ENCODE data around the gene CHRM3. TPM values are rescaled to one million over a fixed set of nuclear protein-coding genes. Genes with fewer than 3 reads are reported as not detected.

CHRM3 gene
- total RNA-seq, 1 donor from 2014 or later = 0.06 TPM

DNA sequence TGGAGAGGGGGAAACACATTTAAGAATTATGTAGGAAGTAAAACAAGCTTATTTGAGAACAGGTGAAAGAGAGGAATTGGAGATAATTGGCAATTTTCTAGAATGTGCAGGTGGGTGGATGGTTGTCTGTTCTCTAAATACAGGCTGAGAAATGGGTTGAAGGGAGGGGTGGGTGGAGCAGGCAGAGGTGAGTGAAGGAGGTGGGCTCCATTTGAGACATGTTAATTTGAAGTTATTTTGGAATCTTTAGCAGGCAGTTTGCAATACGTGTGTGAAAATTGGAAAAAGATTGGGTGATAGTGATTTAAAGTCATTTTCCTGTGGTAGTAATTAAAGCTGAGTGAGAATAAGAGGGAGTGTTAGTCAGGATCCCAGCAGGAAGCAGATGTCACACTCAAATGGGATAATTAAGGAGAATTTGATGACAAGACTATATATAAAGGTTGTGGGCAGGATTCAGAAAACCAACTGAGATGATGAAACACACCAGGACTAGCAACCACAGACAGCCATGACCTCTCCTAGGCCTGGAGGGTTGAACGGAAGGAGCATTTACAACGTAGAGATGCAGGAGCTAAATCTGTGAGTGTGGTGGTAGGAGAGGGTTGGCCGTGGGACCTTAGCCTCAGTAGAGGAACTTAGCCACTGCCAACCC lies 40.6 kb downstream of the CHRM3 start:
- TF ChIP-seq, protein P1, sequence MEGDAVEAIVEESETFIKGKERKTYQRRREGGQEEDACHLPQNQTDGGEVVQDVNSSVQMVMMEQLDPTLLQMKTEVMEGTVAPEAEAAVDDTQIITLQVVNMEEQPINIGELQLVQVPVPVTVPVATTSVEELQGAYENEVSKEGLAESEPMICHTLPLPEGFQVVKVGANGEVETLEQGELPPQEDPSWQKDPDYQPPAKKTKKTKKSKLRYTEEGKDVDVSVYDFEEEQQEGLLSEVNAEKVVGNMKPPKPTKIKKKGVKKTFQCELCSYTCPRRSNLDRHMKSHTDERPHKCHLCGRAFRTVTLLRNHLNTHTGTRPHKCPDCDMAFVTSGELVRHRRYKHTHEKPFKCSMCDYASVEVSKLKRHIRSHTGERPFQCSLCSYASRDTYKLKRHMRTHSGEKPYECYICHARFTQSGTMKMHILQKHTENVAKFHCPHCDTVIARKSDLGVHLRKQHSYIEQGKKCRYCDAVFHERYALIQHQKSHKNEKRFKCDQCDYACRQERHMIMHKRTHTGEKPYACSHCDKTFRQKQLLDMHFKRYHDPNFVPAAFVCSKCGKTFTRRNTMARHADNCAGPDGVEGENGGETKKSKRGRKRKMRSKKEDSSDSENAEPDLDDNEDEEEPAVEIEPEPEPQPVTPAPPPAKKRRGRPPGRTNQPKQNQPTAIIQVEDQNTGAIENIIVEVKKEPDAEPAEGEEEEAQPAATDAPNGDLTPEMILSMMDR (conservative IDR thresholded peaks at IDR 0.05; ENCODE audit: low read depth, low read length) = no peak
- DNase-seq (ENCODE audit: low read depth) = no peak
- no peak overlapping the region for H3K4me3 ChIP-seq (ENCODE audit: low read depth, low read length)

DNA sequence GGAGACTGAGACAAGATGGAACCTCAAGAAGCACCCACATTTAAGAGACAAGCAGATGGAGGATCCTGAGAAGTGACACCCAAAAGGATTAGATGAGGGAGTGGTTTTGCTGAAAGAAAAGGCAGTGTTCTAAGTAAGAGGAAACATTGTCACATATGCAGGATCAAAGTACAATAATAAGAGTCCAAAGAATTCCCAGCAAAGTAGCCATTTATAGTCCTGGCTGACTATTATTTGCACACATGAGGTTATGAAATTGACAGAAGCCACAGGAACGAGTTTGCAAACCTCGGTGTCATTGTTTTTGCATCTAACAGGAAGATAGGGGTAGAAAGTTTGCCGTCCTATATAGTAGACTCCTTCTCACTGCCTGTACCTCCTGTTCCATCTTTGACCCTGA lies 41.3 kb downstream of the CHRM3 start:
- no peak for DNase-seq (ENCODE audit: low read depth)
- TF ChIP-seq, protein P1 (conservative IDR thresholded peaks at IDR 0.05; ENCODE audit: low read depth, low read length) = no peak

DNA sequence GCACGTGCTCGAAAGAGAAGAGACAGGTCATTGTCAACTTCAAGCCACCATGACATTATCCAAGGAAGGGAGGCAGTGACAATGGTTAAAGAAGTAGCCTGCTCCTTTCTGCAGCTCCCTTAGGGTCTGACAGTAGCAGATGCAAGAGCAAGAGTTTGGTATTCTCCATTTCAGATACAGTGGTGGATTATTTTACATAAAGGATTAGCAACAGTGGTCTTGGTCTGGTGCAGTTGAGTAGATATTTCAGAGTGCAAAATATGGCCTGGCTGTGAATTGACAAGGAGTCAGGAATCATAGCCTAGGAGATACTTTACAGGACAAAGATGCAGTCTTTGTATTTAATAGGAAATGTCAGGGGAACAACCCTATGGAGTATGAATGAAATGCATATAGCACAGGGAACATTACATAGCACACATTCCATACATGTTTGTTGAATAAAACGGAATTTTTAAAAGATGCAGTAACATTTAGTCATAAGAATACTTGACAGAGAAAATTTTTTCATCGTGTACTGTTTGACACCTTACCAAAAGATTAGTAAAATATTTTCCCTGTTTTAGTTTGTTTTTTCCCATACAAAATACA lies 41.8 kb downstream of the CHRM3 start:
- no peak overlapping the region for H3K4me3 ChIP-seq (ENCODE audit: low read depth, low read length)
- TF ChIP-seq, protein P1 (conservative IDR thresholded peaks at IDR 0.05; ENCODE audit: low read depth, low read length) = no peak
- DNase-seq (ENCODE audit: low read depth) = no peak

More for the DNA sequence above, 41.3 kb downstream of the CHRM3 start:
- no peak overlapping the region for H3K4me3 ChIP-seq (ENCODE audit: low read depth, low read length)

DNA sequence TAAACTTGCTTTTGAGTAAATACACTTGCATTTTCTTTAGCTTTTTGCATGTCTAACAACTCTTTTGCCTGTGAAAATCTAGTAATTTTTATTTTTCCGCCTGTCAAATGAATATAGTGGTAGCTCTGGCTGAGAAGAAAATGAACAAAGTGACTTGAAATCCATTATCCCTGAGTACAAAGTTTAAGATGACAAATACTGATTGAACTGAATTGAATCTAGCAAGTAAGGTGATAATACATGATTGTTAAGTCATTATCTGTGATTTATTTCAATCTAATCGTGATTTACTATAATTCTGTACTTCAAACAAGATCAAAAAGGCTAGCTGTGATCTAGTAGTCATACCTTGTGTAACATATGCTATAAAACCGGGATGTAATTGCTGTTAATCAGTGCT lies 42.8 kb downstream of the CHRM3 start:
- TF ChIP-seq, protein P1 (conservative IDR thresholded peaks at IDR 0.05; ENCODE audit: low read depth, low read length) = no peak
- H3K4me3 ChIP-seq (ENCODE audit: low read depth, low read length) = no peak overlapping the region
- no peak for DNase-seq (ENCODE audit: low read depth)

DNA sequence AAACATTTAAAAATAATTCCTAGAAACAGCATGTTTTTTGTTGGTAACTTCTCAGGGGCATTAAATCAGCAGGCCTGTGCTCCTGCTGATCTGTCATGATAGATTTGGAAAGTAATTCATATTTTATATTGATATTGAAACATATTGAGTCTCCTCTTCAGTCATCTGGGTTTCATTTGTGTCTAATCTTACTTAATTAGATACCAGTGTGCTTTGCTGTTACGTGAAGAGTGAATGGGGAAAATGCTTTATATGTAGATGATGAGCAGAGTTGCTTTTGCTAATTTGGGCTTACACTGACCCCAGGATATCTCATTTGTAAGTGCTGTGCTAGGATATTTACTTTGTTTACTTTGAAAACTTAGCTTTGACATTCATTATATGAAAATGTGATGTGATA lies 45.9 kb downstream of the CHRM3 start:
- H3K4me3 ChIP-seq (ENCODE audit: low read depth, low read length) = no peak overlapping the region
- DNase-seq (ENCODE audit: low read depth) = no peak
- TF ChIP-seq, protein P1 (conservative IDR thresholded peaks at IDR 0.05; ENCODE audit: low read depth, low read length) = no peak

DNA sequence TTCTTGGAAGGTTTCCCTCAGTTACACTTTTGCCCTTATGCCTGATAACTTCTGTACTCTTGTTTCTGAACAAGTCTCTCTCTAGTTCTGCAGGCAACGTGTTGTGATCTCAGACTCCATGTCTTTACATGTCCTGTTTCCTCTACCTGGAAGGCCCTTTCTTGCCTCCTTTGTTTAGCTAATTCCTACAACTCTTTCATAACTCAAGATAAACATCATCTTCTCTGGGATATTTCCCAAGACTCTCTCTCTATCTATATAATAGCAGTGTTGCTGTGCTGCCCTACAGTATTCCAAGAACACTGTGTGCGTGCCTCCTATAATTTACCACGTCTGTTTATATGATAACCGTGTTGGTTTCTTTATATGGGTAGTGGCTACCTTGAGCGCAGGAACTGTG lies 47.8 kb downstream of the CHRM3 start:
- no peak overlapping the region for H3K4me3 ChIP-seq (ENCODE audit: low read depth, low read length)
- DNase-seq (ENCODE audit: low read depth) = no peak
- TF ChIP-seq, protein P1 (conservative IDR thresholded peaks at IDR 0.05; ENCODE audit: low read depth, low read length) = no peak

All from epithelial cell of proximal tubule (primary cell).